Suprapubic skin (tissue), 4 donors: ENCODE results near the gene GPC5.

ENCODE experiments used
- EP300 ChIP-seq: sonication (generic); formaldehyde crosslinking; IDR thresholded peaks from one replicate; pipeline ENCODE4 v1.6.1; 2017; ENCODE audit warnings: antibody characterized with exemption
- POLR2A ChIP-seq, 2 donors: fragments of 450-650 bp; IDR thresholded peaks; one replicate each; pipeline ENCODE4 v1.6.1; 2017; ENCODE audit warnings: antibody characterized with exemption in 2 of 2, mild to moderate bottlenecking in 2 of 2, moderate library complexity in 2 of 2
- POLR2AphosphoS5 ChIP-seq, 3 donors: sonication (generic); formaldehyde crosslinking; IDR thresholded peaks; one replicate each; pipeline ENCODE4 v1.6.1; 2017; ENCODE audit warnings: antibody characterized with exemption in 3 of 3
- TF ChIP-seq, protein P1 (sequence below), 2 donors: fragments of 200-600 bp in 1 of 2; fragments of 450-650 bp in 1 of 2; sonication (generic) in 1 of 2; IDR thresholded peaks; one replicate each; pipeline ENCODE4 v1.5.1; 2016 to 2019; ENCODE audit warnings: antibody characterized with exemption in 2 of 2, mild to moderate bottlenecking in 1 of 2, moderate library complexity in 1 of 2

GRCh38 chr13:92671821-92672220, 1273.4 kb downstream of the GPC5 start:
- TF ChIP-seq POLR2A (IDR thresholded peaks at IDR 0.05) (no peak), POLR2AphosphoS5 (IDR thresholded peaks at IDR 0.05) (no peak), EP300 (no peak)
- TF ChIP-seq, protein P1, sequence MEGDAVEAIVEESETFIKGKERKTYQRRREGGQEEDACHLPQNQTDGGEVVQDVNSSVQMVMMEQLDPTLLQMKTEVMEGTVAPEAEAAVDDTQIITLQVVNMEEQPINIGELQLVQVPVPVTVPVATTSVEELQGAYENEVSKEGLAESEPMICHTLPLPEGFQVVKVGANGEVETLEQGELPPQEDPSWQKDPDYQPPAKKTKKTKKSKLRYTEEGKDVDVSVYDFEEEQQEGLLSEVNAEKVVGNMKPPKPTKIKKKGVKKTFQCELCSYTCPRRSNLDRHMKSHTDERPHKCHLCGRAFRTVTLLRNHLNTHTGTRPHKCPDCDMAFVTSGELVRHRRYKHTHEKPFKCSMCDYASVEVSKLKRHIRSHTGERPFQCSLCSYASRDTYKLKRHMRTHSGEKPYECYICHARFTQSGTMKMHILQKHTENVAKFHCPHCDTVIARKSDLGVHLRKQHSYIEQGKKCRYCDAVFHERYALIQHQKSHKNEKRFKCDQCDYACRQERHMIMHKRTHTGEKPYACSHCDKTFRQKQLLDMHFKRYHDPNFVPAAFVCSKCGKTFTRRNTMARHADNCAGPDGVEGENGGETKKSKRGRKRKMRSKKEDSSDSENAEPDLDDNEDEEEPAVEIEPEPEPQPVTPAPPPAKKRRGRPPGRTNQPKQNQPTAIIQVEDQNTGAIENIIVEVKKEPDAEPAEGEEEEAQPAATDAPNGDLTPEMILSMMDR (IDR thresholded peaks at IDR 0.05), result no peak
